ENCODE results near the gene ACY1.

The ACY1 gene

GRCh38 chr3:51982838-51983577 is at the start of gene ACY1:
Gene ACY1, plus strand, starts transcription at chr3:51983535. Its CDS starts 530 bp downstream, at chr3:51984065.
- no peak for DNase-seq

DNA sequence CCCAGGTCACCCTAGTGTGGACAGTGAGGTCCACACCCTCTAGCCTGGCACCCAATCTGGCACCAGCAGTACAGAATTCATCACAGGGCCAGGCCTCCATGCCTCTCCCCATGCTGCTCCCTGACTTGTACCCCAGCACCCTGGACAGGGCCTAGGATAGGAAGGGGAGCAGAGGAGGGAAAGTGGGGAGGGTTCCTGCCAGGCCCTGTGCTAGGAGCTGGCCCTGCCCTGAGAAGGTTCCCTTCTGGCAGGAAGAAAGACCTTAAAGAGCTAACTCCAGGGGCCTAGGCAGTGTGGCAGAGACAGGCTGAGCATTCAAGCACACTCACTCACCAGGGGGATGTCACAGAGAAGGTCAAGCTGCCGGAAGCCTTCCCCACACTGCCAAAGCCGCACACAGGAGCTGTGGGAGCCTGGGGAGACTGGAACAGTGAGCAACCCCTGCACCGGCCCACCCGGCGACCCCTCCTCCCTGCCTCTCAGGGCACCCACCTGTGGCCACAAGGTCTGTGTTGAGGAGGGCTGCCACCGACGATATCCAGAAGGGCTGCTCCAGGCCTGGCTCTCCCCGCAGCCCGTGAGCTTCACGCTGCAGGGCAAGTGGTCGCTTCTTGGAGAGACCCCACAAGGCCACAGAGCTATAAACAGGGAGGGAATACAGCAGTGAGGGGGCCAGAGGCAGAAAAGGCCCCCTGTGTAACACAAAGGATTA is 49.0 kb upstream of the ACY1 start:
- no peak for DNase-seq

GRCh38 chr3:51934991-51935885 is 48.1 kb upstream of the ACY1 start:
- DNase-seq, result no peak

DNA sequence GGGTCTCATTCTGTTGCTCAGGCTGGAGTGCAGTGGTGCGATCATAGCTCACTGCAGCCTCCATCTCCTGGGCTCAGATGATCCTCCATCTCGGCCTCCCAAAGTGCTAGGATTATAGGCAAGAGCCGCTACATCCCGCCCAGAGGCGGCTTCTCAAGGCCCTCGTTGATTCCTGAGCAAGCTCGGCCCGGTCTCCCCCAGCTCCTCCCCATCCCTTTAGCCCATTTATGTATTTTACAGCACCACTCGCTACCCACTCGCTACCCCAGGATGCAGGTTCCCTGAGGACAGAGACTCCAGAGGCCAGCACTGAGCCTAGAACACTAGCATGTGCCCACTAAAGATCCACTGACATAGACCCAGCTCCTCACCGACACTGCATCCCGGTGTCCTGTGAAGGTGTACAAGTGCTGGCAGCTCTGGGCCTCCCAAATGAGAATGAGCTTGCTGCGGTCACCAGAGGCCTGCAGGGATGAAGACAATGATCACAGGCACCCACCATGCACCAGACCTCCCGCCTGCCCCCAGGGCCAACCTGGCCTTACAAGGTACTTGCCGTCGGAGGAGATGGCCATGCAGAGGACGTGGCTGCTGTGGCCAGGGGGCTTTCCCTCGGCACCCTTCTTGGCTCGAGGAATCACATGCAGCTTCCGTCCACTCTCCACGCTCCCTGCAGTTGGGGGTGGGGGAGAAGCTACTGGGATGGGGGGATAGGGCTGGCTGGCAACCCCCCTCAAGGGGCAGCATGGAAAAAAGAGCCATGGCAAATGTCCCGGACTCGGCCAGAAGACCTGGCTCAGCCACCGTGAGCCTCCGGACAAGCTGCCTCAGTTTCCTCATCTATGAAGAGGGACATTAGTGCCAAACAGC is 47.2 kb upstream of the ACY1 start:
- no peak for DNase-seq

DNA sequence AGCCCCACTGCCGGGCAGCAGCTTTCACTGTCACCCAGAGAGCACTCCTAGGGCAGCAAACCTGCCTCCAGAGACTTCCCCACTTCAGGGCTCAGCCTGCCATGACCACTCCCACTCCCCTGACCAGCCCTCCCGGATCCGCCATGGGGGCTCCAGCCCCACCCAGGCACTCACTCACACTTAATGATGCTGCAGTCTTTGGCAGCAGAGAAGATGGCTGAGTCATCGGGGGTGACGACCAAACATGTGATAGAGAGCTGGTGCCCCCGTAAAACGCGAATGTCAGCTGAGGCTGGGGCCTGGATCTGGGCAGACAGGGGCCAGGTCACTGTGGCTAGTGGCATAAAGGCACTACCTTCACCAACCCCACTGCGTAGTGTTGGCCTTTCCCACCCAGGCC is 46.3 kb upstream of the ACY1 start:
- DNase-seq, result no peak

- no peak for DNase-seq
Observed at GRCh38 chr3:51937611-51938450, 45.5 kb upstream of the ACY1 start.

GRCh38 chr3:51938780-51939425 is 44.4 kb upstream of the ACY1 start:
- no peak for DNase-seq

GRCh38 chr3:51940648-51941462 is 42.5 kb upstream of the ACY1 start:
- DNase-seq, result no peak

DNA sequence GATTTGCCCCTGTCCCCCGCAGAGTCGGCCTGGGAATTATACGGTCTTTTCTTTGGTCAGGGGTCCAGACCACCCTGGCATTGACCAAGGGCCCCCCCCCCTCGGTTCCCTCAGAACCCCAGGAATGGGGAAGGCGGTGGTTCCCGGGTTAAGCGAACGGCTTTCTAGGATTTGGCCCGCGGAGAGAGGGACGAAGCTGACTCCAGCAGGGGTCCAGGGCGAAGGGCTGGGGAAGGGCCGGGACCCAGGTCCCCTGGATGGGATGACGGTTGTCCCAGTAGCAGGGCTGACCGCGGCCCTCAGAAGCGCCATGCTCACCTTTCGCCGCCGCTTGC is 41.9 kb upstream of the ACY1 start:
- DNase-seq, result no peak

DNA sequence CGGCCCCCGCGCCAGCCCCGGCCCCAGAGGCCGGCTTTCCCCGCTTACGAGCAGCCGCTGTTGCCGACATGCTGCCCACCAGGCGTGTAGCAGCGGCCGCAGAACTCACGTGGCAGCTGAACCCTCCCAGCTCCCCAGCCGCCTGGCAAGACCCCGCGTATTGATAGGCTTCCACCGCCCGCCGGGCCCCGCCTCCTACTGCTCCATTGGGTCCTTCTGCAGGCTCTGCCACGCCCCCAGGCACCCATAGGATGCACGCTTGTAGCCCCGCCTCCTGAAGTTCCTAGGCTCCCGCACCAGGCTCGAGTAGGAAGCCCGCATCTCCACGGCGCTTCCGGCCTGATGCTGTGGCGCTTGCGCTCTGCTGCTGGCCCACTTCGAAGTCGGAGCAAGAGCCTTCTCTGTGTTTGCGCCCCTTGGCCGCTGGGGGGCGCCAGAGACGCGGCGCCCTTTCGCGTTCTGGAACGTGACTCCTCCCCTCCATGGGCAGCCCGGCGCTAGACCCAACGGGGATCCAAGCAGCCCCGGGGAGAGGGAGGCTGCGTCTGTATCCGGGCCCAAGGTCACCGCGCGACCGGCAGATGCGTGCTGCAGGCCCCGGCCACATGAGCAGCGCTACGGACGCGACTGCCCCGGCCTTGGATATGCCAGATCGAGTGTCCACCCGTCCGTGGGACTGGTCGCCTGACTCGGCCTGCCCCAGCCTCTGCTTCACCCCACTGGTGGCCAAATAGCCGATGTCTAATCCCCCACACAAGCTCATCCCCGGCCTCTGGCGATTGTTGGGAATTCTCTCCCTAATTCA is 41.3 kb upstream of the ACY1 start, which contains the start of the genes PARP3 and RRP9:
Gene PARP3, plus strand, starts transcription at position 566 of the 805 bp plus-strand sequence. CDS start 993 bp downstream, outside the sequence.
Gene RRP9, minus strand, starts transcription at position 107 of the 805 bp plus-strand sequence. Its CDS starts 37 bp downstream, at position 70.
- DNase-seq, result peak; percentile 94

GRCh38 chr3:51942603-51943450 is 40.5 kb upstream of the ACY1 start:
- no peak for DNase-seq

- no peak for DNase-seq
Observed at GRCh38 chr3:51943451-51944391, 39.6 kb upstream of the ACY1 start.

- DNase-seq, result no peak
Observed at GRCh38 chr3:51944451-51945021, 38.8 kb upstream of the ACY1 start.

- DNase-seq, result no peak
Observed at GRCh38 chr3:51945031-51945840, 38.1 kb upstream of the ACY1 start.

GRCh38 chr3:51945926-51946705 is 37.2 kb upstream of the ACY1 start:
- DNase-seq, result no peak
